A549 (cell line): ENCODE data around the gene ETNPPL. TPM values are rescaled to one million over a fixed set of nuclear protein-coding genes. Genes with fewer than 3 reads are reported as not detected.
A peak's percentile ranks its signal among the peaks of the same experiment; 100 is the strongest.

Experiments
- ATAC-seq, 2 experiments: fragments of 200-7000 bp in 1 of 2; fragments of >200 bp in 1 of 2; cut with Nextera tagmentation in 1 of 2; cut with Tn5 transposase in 1 of 2; 3 replicates each; pipeline versions ENCODE4 v1.8.0 to v1.9.1; 2018 to 2020; ENCODE audit warnings: mild to moderate bottlenecking in 1 of 2, moderate library complexity in 1 of 2
- CTCF ChIA-PET: fragments of 300-600 bp; sonication (Branson Sonifier 250); formaldehyde crosslinking; extraction: SDS; loops from one replicate; lab custom pipeline; 2021; ENCODE audit warnings: antibody characterized with exemption, inconsistent platforms; lab: Yijun Ruan, JAX
- POLR2A ChIA-PET: fragments of 350-600 bp; formaldehyde crosslinking; extraction: SDS; loops from one replicate; lab custom pipeline; 2021; ENCODE audit warnings: antibody characterized with exemption, inconsistent platforms; lab: Yijun Ruan, JAX
- DNase-seq, 2 experiments: peaks; one replicate each; pipeline versions ENCODE4 v3.0.0 to v3.0.0-alpha.2; 2011 to 2016; ENCODE audit warnings: low read depth in 1 of 2, low spot score in 1 of 2
- FAIRE-seq: peaks from 2 replicates; lab custom pipeline; 2011; peaks lifted over from hg19 to GRCh38; lab: Jason Lieb, UNC
- H3K27ac ChIP-seq, 2 experiments: fragments of >200 bp; sonication (Bioruptor Twin); formaldehyde crosslinking; 3 replicates each; pipeline ENCODE4 v1.5.1; 2016 to 2017
- H3K4me1 ChIP-seq: fragments of >200 bp; sonication (Bioruptor Twin); formaldehyde crosslinking; 3 replicates; pipeline ENCODE4 v1.6.1; 2016
- H3K4me2 ChIP-seq: fragments of >200 bp; sonication (Bioruptor Twin); formaldehyde crosslinking; 3 replicates; pipeline ENCODE4 v1.6.1; 2016
- H3K4me3 ChIP-seq: fragments of >200 bp; sonication (Bioruptor Twin); formaldehyde crosslinking; 3 replicates; pipeline ENCODE4 v1.5.1; 2016
- H3K9me3 ChIP-seq: fragments of >200 bp; sonication (Bioruptor Twin); formaldehyde crosslinking; 3 replicates; pipeline ENCODE4 v1.6.1; 2016
- BCL3 ChIP-seq: fragments of >200 bp; sonication (Bioruptor Twin); formaldehyde crosslinking; IDR thresholded peaks from 3 replicates; pipeline ENCODE4 v1.6.1; 2016
- BHLHE40 ChIP-seq: IDR thresholded peaks from 2 replicates; pipeline ENCODE4 v1.6.1; 2012; ENCODE audit warnings: low read depth, low read length, inconsistent platforms
- CBX2 ChIP-seq: fragments of 200-600 bp; sonication (generic); IDR thresholded peaks from 2 replicates; pipeline ENCODE4 v1.6.1; 2016; ENCODE audit warnings: low read depth, mild to moderate bottlenecking, borderline replicate concordance
- CHD2 ChIP-seq: fragments of 150-350 bp; IDR thresholded peaks from 2 replicates; pipeline ENCODE4 v1.6.1; 2014; ENCODE audit warnings: low read length; ENCODE audit not compliant: partially characterized antibody
- E2F6 ChIP-seq: IDR thresholded peaks from 2 replicates; pipeline ENCODE4 v1.6.1; 2012; ENCODE audit warnings: low read depth, borderline replicate concordance
- EHMT2 ChIP-seq: fragments of 200-600 bp; sonication (generic); IDR thresholded peaks from 2 replicates; pipeline ENCODE4 v1.6.1; 2016; ENCODE audit warnings: antibody characterized with exemption, low read depth, mild to moderate bottlenecking, moderate library complexity
- GATA3 ChIP-seq: IDR thresholded peaks from 2 replicates; pipeline ENCODE4 v1.6.1; 2012; ENCODE audit warnings: borderline replicate concordance
- HDAC2 ChIP-seq: fragments of 200-600 bp; sonication (generic); IDR thresholded peaks from 2 replicates; pipeline ENCODE4 v1.6.1; 2016
- MAFK ChIP-seq: fragments of 450-650 bp; IDR thresholded peaks from 2 replicates; pipeline ENCODE4 v1.6.1; 2014; ENCODE audit not compliant: partially characterized antibody
- NPAS2 ChIP-seq: fragments of 250-450 bp; sonication (Bioruptor Pico); IDR thresholded peaks from 2 replicates; pipeline ENCODE4 v1.8.0; 2022; ENCODE audit warnings: mild to moderate bottlenecking, moderate library complexity, borderline replicate concordance
- POLR2A ChIP-seq: IDR thresholded peaks from 2 replicates; pipeline ENCODE4 v1.6.1; 2012; ENCODE audit warnings: mild to moderate bottlenecking, low read length
- POLR2AphosphoS2 ChIP-seq: conservative IDR thresholded peaks from 2 replicates; pipeline ENCODE4 v1.6.1; 2012; ENCODE audit warnings: low read length, improper control_type of control experiment, inconsistent platforms
- RCOR1 ChIP-seq: fragments of 150-350 bp; IDR thresholded peaks from 2 replicates; pipeline ENCODE4 v1.6.1; 2014; ENCODE audit warnings: antibody characterized with exemption, low read length, low read depth
- REST ChIP-seq: fragments of 200-600 bp; sonication (generic); IDR thresholded peaks from 2 replicates; pipeline ENCODE4 v1.6.1; 2016; ENCODE audit warnings: antibody characterized with exemption, mild to moderate bottlenecking, moderate library complexity
- RNF2 ChIP-seq: fragments of 200-600 bp; sonication (generic); IDR thresholded peaks from 2 replicates; pipeline ENCODE4 v1.6.1; 2016; ENCODE audit warnings: low read depth, mild to moderate bottlenecking, antibody characterized with exemption, moderate library complexity, borderline replicate concordance
- TFCP2L1 ChIP-seq: fragments of 250-450 bp; sonication (Bioruptor Pico); IDR thresholded peaks from 2 replicates; pipeline ENCODE4 v1.5.0; 2021; ENCODE audit warnings: mild to moderate bottlenecking
- WGBS: methylation state at CpG from one replicate; pipeline ENCODE4 v1.1.6; 2017; ENCODE audit errors: missing lambda C conversion rate; 5-methylcytosine and 5-hydroxymethylcytosine counted together
- polyA plus RNA-seq, 4 experiments: library from polyadenylated mRNA; depleted of rRNA in 3 of 4; stranded (reverse); fragments of >200 nt; fragmentation: RNase III in 1 of 4; extraction: RNeasy Plus Mini Kit Qiagen cat#74134 plus additional on column Dnase treatment in 1 of 4; gene quantifications; 2 replicates in 3 of 4; 3 replicates in 1 of 4; pipeline ENCODE4 v1.2.3, GENCODE V29; 2011 to 2017

ETNPPL gene
- polyA plus RNA-seq, 2 of the 4 experiments (the other 2 are of a cell fraction) = not detected

- WGBS = 35% methylated on average over 3 of the region's 3 CpGs
Observed at GRCh38 chr4:108766058-108766457, 3.2 kb upstream of the ETNPPL start.

GRCh38 chr4:108763986-108764385 lies 1.1 kb upstream of the ETNPPL start:
- CTCF ChIA-PET = interaction anchor here (1.4 kb wide), 1 partner anchor 10 kb away, joined by 3 read pairs; no protein-coding TSS in a partner anchor
- no peak overlapping the region for H3K27ac ChIP-seq
- WGBS = 93% methylated on average over 4 of the region's 4 CpGs
- POLR2A ChIA-PET = no interaction called here
- DNase-seq (no peak), FAIRE-seq (no peak), ATAC-seq (no peak)
- H3K4me3 ChIP-seq = no peak overlapping the region
- H3K9me3 ChIP-seq = no peaks in the 10 kb centered on the region
- H3K4me1 ChIP-seq = no peaks in the 10 kb centered on the region
- H3K4me2 ChIP-seq = no peak overlapping the region
- TF ChIP-seq REST = no peak
- TF ChIP-seq TFCP2L1 (CRISPR knock-in tag) = no peak
- TF ChIP-seq BHLHE40 = no peak
- TF ChIP-seq CBX2 = no peak
- TF ChIP-seq BCL3 = no peak

More at GRCh38 chr4:108766058-108766457, 3.2 kb upstream of the ETNPPL start:
- FAIRE-seq = no peak
- H3K9me3 ChIP-seq = no peaks in the 10 kb centered on the region
- no peaks in the 10 kb centered on the region for H3K4me1 ChIP-seq
- H3K27ac ChIP-seq = no peak overlapping the region
- no peak for TF ChIP-seq MAFK
- no peak for TF ChIP-seq CBX2
- TF ChIP-seq RCOR1 = no peak
- no peak for TF ChIP-seq HDAC2
- no peak overlapping the region for H3K4me2 ChIP-seq
- ChIA-PET POLR2A (no interaction called here), CTCF (no interaction called here)
- H3K4me3 ChIP-seq = no peak overlapping the region
- no peak for DNase-seq
- no peak for ATAC-seq

GRCh38 chr4:108763226-108763593 lies 357 bp upstream of the ETNPPL start:
- WGBS = 21% methylated on average over 11 of the region's 11 CpGs
- H3K4me3 ChIP-seq = peak overlapping the region; percentile 52
- FAIRE-seq = no peak
- POLR2A ChIA-PET = no interaction called here
- no peak overlapping the region for H3K27ac ChIP-seq
- no peaks in the 10 kb centered on the region for H3K9me3 ChIP-seq
- no peaks in the 10 kb centered on the region for H3K4me1 ChIP-seq
- TF ChIP-seq POLR2AphosphoS2 (no peak), NPAS2 (no peak), CHD2 (no peak), TFCP2L1 (CRISPR knock-in tag) (no peak), RNF2 (no peak), EHMT2 (no peak), POLR2A (no peak), E2F6 (no peak), GATA3 (no peak)
- peak; percentile 49 to 58; a peak in 4 of 6 replicates for ATAC-seq
- H3K4me2 ChIP-seq = peak overlapping the region; percentile 94
- DNase-seq = no peak
- CTCF ChIA-PET = interaction anchor here (1.4 kb wide), 1 partner anchor 11 kb away, joined by 3 read pairs; no protein-coding TSS in a partner anchor
